Karpas-422 (cell line): ENCODE measurements around the gene FBN1. TPM values are rescaled to one million over a fixed set of nuclear protein-coding genes. Genes with fewer than 3 reads are reported as not detected.

Source experiments
- DNase-seq: peaks from one replicate; pipeline ENCODE4 v3.0.0-alpha.2; 2015
- H2AFZ ChIP-seq: fragments of 200-600 bp; sonication (generic); 2 replicates; pipeline ENCODE4 v1.6.1; 2014; ENCODE audit warnings: antibody characterized with exemption, low read length, mixed read lengths
- H3K27ac ChIP-seq: fragments of 200-600 bp; sonication (generic); 2 replicates; pipeline ENCODE4 v1.5.1; 2014; ENCODE audit warnings: mild to moderate bottlenecking, low read length, moderate library complexity
- H3K27me3 ChIP-seq: fragments of 200-600 bp; sonication (generic); 2 replicates; pipeline ENCODE4 v1.6.1; 2014; ENCODE audit warnings: low read length, mixed read lengths
- H3K36me3 ChIP-seq: fragments of 200-600 bp; sonication (generic); 2 replicates; pipeline ENCODE4 v1.6.1; 2014; ENCODE audit warnings: low read length, mixed read lengths; ENCODE audit not compliant: insufficient read depth
- H3K4me1 ChIP-seq: fragments of 200-600 bp; sonication (generic); 2 replicates; pipeline ENCODE4 v1.6.1; 2014; ENCODE audit warnings: mild to moderate bottlenecking, low read length, mixed read lengths
- H3K4me2 ChIP-seq: fragments of 200-600 bp; sonication (generic); 2 replicates; pipeline ENCODE4 v1.6.1; 2014; ENCODE audit warnings: low read length, low read depth, mild to moderate bottlenecking; ENCODE audit not compliant: poor library complexity, severe bottlenecking
- H3K4me3 ChIP-seq: fragments of 200-600 bp; sonication (generic); 2 replicates; pipeline ENCODE4 v1.5.1; 2014; ENCODE audit warnings: mild to moderate bottlenecking, antibody characterized with exemption, low read length, mixed read lengths
- H3K79me2 ChIP-seq: fragments of 200-600 bp; sonication (generic); 2 replicates; pipeline ENCODE4 v1.6.1; 2014; ENCODE audit warnings: mild to moderate bottlenecking, low read length, mixed read lengths
- H3K9ac ChIP-seq: fragments of 200-600 bp; sonication (generic); 2 replicates; pipeline ENCODE4 v1.6.0; 2014; ENCODE audit warnings: low read length
- H3K9me2 ChIP-seq: fragments of 200-600 bp; sonication (generic), shearing (Covaris generic); replicated peaks from 2 replicates; pipeline ENCODE4 v1.6.0; 2014; ENCODE audit warnings: mild to moderate bottlenecking, low read length, moderate library complexity; ENCODE audit not compliant: insufficient read depth
- H3K9me3 ChIP-seq: fragments of 300-700, 200-600 bp; sonication (generic); 2 replicates; pipeline ENCODE4 v1.6.1; 2014; ENCODE audit warnings: low read length, mixed read lengths
- H4K20me1 ChIP-seq: fragments of 200-600 bp; sonication (generic); 2 replicates; pipeline ENCODE4 v1.6.1; 2014; ENCODE audit warnings: mild to moderate bottlenecking, antibody characterized with exemption, low read length, low read depth; ENCODE audit not compliant: insufficient read depth
- total RNA-seq: library from RNA; depleted of rRNA; stranded (reverse); fragments of >200 nt; shearing (Covaris generic); gene quantifications from 2 replicates; pipeline ENCODE4 v1.2.3, GENCODE V29; 2014; ENCODE audit warnings: low replicate concordance

FBN1 gene
- total RNA-seq, 1 experiment from 2014 or later = 0.86 TPM

- Histone ChIP-seq H3K36me3 (no peaks in the 10 kb centered on the region), H3K9ac (no peak overlapping the region), H3K9me2 (no peaks in the 10 kb centered on the region), H2AFZ (no peak overlapping the region), H4K20me1 (no peaks in the 10 kb centered on the region), H3K27ac (no peak overlapping the region), H3K4me2 (no peak overlapping the region), H3K4me1 (no peaks in the 10 kb centered on the region), H3K27me3 (no peaks in the 10 kb centered on the region), H3K4me3 (no peak overlapping the region), H3K79me2 (no peaks in the 10 kb centered on the region), H3K9me3 (no peaks in the 10 kb centered on the region)
- no peak for DNase-seq
Measured at GRCh38 chr15:48580736-48581135, 64.8 kb downstream of the FBN1 start.

GRCh38 chr15:48579945-48580671 is 65.4 kb downstream of the FBN1 start:
- H3K9me2 ChIP-seq = no peaks in the 10 kb centered on the region
- no peak for DNase-seq
- H3K36me3 ChIP-seq = no peaks in the 10 kb centered on the region
- H3K4me2 ChIP-seq = no peak overlapping the region
- H3K27me3 ChIP-seq = no peaks in the 10 kb centered on the region
- no peaks in the 10 kb centered on the region for H4K20me1 ChIP-seq
- H3K79me2 ChIP-seq = no peaks in the 10 kb centered on the region
- H3K27ac ChIP-seq = no peak overlapping the region
- no peaks in the 10 kb centered on the region for H3K4me1 ChIP-seq
- no peak overlapping the region for H3K9ac ChIP-seq
- H2AFZ ChIP-seq = no peak overlapping the region
- no peaks in the 10 kb centered on the region for H3K9me3 ChIP-seq
- no peak overlapping the region for H3K4me3 ChIP-seq

- no peak for DNase-seq
- Histone ChIP-seq H3K9me2 (no peaks in the 10 kb centered on the region), H3K27me3 (no peaks in the 10 kb centered on the region), H3K4me1 (no peaks in the 10 kb centered on the region), H2AFZ (no peak overlapping the region), H3K79me2 (no peaks in the 10 kb centered on the region), H3K4me2 (no peak overlapping the region), H3K9me3 (no peaks in the 10 kb centered on the region), H3K4me3 (no peak overlapping the region), H3K36me3 (no peaks in the 10 kb centered on the region), H3K27ac (no peak overlapping the region), H4K20me1 (no peaks in the 10 kb centered on the region), H3K9ac (no peak overlapping the region)
Measured at GRCh38 chr15:48578965-48579364, 66.5 kb downstream of the FBN1 start.

- no peaks in the 10 kb centered on the region for H3K9me2 ChIP-seq
- no peak overlapping the region for H3K9ac ChIP-seq
- H3K4me1 ChIP-seq = no peaks in the 10 kb centered on the region
- H3K4me3 ChIP-seq = no peak overlapping the region
- no peaks in the 10 kb centered on the region for H3K27me3 ChIP-seq
- no peak overlapping the region for H3K4me2 ChIP-seq
- no peaks in the 10 kb centered on the region for H3K79me2 ChIP-seq
- H3K27ac ChIP-seq = no peak overlapping the region
- no peaks in the 10 kb centered on the region for H4K20me1 ChIP-seq
- no peaks in the 10 kb centered on the region for H3K9me3 ChIP-seq
- no peak overlapping the region for H2AFZ ChIP-seq
- DNase-seq = no peak
- no peaks in the 10 kb centered on the region for H3K36me3 ChIP-seq
Measured at GRCh38 chr15:48577469-48577868, 68.0 kb downstream of the FBN1 start.

GRCh38 chr15:48574187-48574586 is 71.3 kb downstream of the FBN1 start:
- H3K27me3 ChIP-seq = no peaks in the 10 kb centered on the region
- no peak overlapping the region for H3K9ac ChIP-seq
- DNase-seq = no peak
- no peaks in the 10 kb centered on the region for H3K79me2 ChIP-seq
- no peaks in the 10 kb centered on the region for H3K9me3 ChIP-seq
- no peak overlapping the region for H3K27ac ChIP-seq
- H3K9me2 ChIP-seq = no peaks in the 10 kb centered on the region
- H4K20me1 ChIP-seq = no peaks in the 10 kb centered on the region
- H3K4me2 ChIP-seq = no peak overlapping the region
- no peaks in the 10 kb centered on the region for H3K36me3 ChIP-seq
- no peak overlapping the region for H3K4me3 ChIP-seq
- H2AFZ ChIP-seq = no peak overlapping the region
- H3K4me1 ChIP-seq = no peaks in the 10 kb centered on the region

GRCh38 chr15:48573780-48574179 is 71.7 kb downstream of the FBN1 start:
- Histone ChIP-seq H3K27ac (no peak overlapping the region), H3K4me2 (no peak overlapping the region), H3K4me1 (no peaks in the 10 kb centered on the region), H3K9me2 (no peaks in the 10 kb centered on the region), H3K27me3 (no peaks in the 10 kb centered on the region), H3K4me3 (no peak overlapping the region), H3K36me3 (no peaks in the 10 kb centered on the region), H3K9me3 (no peaks in the 10 kb centered on the region), H4K20me1 (no peaks in the 10 kb centered on the region), H3K79me2 (no peaks in the 10 kb centered on the region), H3K9ac (no peak overlapping the region), H2AFZ (no peak overlapping the region)
- no peak for DNase-seq

- H3K9me3 ChIP-seq = no peaks in the 10 kb centered on the region
- H3K4me2 ChIP-seq = no peak overlapping the region
- no peaks in the 10 kb centered on the region for H3K27me3 ChIP-seq
- no peaks in the 10 kb centered on the region for H3K9me2 ChIP-seq
- DNase-seq = no peak
- no peaks in the 10 kb centered on the region for H3K4me1 ChIP-seq
- H3K36me3 ChIP-seq = no peaks in the 10 kb centered on the region
- H3K4me3 ChIP-seq = no peak overlapping the region
- H3K27ac ChIP-seq = no peak overlapping the region
- H3K79me2 ChIP-seq = no peaks in the 10 kb centered on the region
- no peaks in the 10 kb centered on the region for H4K20me1 ChIP-seq
- no peak overlapping the region for H2AFZ ChIP-seq
- no peak overlapping the region for H3K9ac ChIP-seq
Measured at GRCh38 chr15:48572823-48573222, 72.7 kb downstream of the FBN1 start.

GRCh38 chr15:48571510-48571909 is 74.0 kb downstream of the FBN1 start:
- Histone ChIP-seq H3K27ac (no peak overlapping the region), H3K4me3 (no peak overlapping the region), H3K79me2 (no peaks in the 10 kb centered on the region), H3K27me3 (no peaks in the 10 kb centered on the region), H3K4me2 (no peak overlapping the region), H3K9me3 (no peaks in the 10 kb centered on the region), H3K4me1 (no peaks in the 10 kb centered on the region), H3K36me3 (no peaks in the 10 kb centered on the region), H3K9ac (no peak overlapping the region), H3K9me2 (no peaks in the 10 kb centered on the region), H4K20me1 (no peaks in the 10 kb centered on the region), H2AFZ (no peak overlapping the region)
- DNase-seq = no peak
